Inferior parietal cortex (tissue), 1 donor: ENCODE results near the gene SELENOS.
A peak's percentile ranks its signal among the peaks of the same experiment; 100 is the strongest.
"Not testable (repeated sequence)": the region's sequence is repeated elsewhere in the genome, so short reads cannot be mapped to it uniquely, and the experiment has no call there.

Experiments
- DNase-seq: peaks from one replicate; pipeline ENCODE4 v3.0.0-alpha.2; 2016; ENCODE audit errors: extremely low spot score

SELENOS gene

DNA sequence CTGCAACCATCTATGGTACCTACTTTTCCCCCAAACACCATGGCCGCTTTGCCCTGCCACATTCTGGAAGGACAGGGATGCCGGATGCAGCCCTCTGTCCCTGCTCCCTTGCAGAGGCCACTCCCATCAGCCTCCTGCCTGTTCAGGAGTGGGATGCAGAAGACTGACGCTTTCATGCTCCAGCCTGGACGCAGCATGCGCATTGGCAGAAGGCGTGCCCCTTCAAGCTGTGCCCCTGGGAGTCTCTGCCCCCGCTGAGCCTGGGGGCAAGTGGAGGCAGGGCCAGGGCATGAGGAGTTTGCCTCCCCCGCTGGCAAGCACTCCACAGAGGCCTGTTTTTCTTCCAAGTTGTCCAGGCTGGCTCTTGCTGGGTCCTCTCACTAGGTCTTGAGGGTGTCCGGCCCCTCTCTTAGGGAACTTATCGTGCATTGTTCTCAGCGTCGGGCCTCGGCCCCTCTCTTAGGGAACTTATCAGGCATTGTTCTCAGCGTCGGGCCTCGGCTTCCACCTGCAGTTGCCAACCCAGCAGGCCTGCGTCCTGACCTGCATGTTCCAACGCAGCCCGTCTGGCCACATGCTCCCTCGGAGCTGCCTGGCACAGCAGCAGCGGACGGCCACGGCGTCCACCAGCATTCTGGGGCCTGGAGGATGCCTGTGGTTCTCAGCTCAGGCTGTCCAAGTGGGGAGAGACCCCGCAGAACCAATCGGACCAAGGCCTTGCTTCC lies 32.3 kb upstream of the SELENOS start:
- DNase-seq = no peak

DNA sequence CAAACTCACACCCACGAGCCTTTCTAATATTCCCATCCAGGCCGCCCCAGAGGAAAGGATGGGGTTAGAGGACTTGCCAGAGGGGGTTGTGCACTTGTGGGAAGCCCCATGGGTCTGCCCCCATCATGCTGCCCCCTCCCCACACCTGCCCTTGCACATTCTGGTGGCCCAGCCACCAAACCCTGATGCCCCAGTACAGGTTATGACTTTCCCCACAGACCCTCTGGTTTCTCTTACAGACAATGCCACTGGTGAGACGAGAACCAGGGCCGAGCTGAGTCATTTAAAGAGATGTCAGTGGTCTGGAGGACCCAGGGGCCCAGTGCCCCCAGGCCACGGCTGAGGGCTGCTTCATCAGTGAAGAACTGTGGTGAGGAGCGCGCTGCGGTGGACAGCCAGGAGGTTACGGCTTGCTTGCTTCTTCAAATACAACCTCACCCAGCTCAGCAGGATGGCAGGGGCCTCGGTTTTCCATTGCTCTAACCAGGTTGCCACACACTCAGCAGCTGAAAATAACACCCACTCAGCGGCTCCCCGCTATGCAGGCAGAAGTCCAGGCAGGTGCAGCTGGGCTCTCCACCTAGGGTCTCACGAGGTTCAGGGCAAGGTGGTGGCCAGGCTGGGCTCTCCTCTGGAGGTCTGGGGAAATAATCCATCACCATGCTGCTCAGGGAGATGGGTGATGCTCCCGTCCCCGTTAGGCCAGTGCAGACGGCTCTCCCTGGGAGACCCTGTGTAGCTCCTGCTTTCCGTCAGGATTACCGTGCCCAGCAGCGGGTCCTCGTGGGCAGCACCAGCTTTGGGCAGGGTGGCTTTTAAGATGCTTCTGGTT lies 31.5 kb upstream of the SELENOS start:
- DNase-seq = no peak

DNA sequence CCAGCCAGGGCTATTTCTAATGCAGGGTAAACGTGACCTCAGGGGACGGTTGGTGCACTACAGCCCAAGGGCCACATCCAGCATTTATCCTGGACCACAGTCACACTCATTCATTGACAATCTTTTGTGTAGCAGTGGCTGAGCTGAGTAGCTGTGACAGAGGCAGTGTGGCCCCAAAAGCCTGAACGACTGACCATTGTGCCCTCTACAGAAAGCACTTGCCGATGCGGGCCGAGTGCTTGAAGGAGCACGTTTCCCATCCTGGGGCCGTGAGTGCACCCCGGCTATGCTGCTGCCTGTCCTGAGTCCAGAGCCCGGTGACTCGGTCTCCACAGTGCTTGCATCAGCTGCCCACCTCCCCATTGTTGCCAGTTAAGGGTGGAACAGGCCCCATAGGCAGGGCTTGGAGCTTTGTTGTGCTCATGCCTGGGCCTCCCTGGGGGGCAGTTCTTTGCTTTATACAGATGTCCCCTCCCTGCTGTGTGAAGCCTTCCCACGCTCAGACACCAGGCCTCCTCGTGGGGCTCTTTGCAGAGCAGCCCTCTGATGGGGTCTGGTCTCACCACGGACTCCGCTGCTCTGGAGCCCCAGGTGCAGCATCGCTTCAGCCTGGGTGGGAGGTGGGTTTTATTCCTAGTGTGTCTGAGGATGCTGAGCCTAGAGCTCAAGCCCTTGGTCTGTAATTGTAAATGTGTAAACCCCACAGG lies 30.8 kb upstream of the SELENOS start:
- no peak for DNase-seq

DNA sequence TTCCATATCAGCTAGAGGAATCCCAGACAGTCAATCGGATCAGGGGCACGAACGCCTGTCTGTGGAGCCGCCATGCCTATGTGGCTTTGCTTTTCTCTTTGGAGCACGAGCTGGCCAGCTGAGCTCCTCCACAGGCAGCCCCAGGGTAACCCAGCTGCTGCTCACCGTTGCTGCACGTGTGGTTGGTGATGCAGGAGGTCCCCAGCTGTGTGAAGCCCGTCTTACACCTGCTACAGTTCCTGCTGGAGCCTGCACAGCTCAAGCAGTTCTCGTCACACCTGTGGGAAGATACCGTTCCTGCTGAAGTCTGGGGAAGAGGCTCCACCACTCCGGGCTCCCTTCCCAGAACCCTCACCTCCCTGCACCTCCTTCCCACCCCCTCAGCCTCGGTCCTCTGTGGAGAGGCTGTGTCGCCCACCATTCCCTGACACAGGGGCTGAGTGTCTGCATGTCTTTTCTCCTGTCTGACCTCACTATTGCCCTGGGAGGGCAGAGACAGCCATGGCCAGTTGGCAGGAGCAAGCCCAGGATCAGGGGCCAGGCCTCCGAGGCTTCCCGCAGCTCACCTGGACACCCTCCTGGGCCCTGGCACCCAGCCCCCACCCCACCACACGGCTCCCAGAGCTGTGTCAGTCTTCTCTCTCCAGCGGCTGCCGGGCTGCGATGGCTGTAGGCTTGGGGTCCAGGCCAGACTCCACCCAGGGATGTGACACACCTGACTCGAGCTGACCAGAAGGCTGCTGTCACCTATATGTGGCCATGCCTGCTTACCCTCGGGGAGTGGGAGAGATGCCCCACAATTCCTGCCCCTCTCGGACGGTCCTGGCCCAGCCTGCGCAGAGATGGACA lies 30.0 kb upstream of the SELENOS start:
- no peak for DNase-seq

DNA sequence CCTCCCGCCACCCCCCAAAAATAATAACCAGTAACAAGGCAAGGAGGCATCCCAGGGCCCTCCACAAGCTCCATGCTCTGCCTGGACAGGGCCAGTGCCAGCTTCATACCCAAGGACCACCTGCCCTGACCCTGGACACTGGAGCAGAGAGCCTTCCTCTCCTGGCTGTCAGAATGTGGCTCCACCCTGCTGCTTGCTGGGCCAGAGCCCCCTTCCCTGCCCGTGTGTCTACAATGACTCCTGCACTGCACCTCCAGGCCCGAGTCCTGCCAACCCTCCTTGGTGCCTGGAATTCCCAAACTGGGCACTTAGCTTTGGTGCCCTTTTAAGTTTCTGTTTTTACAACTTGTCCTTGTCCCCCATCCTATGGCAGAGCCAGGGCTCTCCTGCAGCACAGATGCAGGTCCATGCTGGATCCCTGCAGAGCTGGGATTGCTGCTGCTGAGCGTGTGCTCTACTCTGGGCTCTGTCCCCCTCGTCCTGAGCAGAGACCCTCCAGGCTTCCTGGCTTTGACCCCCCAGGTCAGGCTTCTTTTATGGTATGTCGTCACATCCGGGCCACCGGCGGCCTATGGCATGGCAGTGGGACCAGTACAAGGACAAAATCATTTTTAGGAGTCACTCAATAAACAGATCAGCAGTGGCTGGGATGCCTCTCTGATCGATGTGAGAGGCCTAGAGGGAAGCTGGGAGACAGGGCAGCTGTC lies 29.2 kb upstream of the SELENOS start:
- no peak for DNase-seq

DNA sequence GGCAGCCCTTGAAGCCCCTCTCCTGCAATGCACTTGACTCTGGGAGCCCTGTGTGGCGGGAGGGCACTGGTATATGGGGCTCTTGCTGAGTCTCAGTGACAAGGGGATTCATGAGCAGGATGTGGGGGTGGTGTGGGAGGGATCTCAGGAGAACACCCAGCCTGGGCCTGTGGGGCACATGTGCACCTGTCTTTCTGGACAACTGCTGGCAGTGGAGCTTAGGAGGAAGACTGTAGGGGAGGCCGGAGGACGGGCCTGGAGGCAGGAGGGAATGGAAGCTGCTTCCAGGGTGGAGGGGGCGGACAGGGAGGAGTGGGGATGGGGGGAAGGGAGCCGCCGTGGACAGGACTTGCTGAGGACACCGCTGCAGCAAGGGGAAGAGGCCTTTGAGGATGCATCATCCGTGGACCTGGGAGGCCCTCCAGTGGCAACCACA lies 28.6 kb upstream of the SELENOS start:
- DNase-seq = no peak

DNA sequence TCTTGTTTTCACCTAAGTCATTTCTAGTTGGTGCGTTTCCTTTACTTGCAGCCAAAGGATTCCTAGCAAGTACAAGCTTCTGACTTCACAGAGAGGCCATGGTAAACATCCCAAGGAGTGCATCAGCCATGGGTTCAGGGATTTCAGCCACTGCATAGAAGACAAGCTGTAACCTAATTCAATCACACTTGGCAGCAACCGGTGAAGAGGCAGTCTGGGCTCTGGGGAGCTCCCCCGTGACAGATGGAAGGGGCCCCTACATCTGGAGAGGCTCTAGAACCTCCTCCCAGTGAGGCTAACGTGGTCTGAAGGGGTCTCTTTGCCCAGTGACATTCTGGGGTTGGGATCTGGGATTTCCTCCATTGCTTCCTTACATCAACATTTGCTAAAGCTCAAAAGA lies 26.1 kb upstream of the SELENOS start:
- no peak for DNase-seq

DNA sequence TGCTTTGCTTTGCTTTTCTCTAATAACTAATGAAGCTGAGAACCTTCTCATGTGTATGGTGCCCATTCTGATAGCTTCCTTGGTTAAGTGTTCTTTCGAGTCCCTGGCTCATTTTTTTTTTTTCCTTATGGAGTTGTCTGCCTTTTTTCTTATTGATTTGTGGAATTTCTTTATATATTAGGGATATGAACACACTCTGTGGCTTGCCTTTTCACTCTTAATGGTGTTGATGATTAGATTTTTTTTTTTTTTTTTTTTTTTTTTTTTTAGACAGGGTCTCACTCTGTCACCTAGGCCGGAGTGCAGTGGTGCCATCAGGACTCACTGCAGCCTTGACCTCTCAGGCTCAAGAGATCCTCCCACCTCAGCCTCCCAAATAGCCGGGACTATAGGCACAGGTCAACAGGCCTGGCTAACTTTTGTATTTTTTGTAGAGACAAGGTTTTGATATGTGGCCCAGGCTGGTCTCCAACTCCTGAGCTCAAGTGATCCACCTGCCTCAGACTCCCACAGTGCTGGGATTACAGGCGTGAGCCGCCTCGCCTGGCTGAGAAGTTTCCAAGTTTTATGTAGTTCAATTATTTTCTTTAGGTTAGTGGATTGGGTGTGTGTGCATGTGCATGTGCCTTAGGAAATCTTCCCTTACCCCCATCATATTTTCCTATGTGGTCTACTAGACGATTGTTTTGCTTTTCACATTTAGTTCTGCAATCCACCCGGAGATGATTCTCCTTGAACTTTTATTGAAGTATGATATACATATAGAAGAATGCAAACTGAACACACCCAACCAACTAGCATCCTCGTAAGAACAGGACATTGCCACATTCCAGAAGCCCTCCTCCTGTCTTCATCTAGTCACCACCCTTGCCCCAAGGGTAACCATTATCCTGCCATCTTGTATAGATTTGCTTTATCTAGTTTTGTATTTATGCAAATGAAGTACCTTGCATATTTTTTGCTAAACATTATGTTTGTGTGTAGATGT lies 19.4 kb upstream of the SELENOS start:
- DNase-seq = peak; percentile 10

DNA sequence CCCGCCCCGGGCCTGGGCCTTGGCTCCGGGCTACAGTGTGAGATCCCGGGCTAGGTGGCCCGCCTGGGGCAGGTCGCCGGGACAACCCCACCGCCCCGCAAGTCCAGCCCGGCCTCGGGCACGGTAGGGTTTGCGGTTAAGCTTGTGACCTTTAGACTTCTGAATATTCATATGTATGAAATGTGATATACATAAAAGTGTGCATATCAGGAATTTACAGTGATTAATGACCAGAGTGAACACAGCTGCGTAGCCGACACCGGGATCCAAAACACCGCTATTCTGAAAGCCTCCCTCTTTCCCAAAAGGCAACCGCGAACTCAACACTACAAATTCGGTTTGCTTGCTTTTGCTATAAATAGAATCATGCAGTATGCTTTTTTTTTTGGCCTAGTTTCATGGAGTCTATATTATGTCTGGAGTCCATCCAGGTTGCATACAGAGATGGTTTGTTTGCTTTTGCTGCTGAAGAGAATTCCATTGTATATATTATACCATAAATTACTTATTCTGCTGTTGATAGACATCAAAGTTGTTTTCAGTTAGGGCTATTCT lies 18.4 kb upstream of the SELENOS start:
- DNase-seq = peak; percentile 13

DNA sequence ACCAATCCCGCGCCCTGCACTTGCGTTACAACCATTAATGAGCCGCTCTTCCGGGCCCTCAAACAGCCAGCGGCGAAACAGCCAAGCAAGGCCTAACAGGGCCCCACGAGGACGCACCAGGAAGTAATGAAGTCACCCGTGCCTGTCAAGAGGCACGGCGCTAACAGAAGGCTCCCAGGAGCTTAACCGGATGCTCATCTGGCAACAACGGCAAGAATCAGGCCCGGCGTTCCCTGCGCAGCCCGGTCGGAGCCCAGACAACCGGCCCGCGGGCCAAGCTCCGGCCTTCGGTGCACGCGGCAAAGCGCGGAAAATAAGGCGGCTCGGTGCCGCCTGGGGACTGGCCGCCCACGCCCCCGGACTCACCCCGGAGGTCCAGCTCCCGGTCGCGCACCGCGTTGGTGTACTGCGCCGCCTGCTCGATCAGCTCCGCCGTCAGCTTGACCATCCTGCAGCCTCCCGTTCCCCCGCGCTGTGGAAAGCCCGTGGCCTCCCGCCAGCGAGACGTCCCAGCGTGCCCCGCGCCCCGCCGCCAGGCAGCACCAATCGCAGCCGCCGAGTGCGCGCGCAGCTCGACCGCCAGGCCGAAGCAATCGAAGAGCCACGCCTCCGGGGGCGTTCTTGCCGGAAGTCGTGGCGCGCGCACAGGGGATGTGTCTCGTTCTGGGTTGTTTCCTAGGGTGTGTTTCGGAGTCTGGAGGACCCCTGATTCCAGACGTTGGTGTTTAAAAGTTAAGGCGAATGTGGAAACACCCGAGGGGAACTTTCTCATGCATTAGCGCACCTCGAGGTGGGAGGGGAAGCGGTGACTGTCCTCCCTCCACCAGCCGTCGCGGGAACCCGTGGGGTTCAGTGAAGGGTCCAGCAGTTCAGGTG lies 17.7 kb upstream of the SELENOS start, which contains the start of gene SNRPA1:
SNRPA1 (minus strand) TSS at position 518 of the 876 bp plus-strand sequence; CDS start at position 448, 70 bp downstream.
- DNase-seq = peak; percentile 93

DNA sequence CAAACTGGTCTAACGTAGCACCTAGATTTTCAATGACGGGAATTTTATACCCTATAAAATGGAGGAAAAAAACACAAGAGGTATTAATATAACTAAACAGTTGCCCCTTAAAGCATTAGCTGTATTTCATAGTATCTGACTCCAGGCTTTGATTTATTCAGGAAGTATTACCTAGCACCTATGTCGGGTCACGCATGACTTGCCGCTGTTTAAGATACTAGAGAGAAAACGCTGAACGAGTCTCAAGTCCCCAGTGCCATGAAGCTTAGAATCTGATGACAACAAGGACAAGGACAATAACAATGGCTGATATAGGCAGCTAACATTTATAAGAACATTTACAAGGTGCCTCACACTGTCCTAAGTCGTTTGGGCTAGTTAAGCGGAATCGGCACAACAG lies 15.8 kb upstream of the SELENOS start:
- no peak for DNase-seq

DNA sequence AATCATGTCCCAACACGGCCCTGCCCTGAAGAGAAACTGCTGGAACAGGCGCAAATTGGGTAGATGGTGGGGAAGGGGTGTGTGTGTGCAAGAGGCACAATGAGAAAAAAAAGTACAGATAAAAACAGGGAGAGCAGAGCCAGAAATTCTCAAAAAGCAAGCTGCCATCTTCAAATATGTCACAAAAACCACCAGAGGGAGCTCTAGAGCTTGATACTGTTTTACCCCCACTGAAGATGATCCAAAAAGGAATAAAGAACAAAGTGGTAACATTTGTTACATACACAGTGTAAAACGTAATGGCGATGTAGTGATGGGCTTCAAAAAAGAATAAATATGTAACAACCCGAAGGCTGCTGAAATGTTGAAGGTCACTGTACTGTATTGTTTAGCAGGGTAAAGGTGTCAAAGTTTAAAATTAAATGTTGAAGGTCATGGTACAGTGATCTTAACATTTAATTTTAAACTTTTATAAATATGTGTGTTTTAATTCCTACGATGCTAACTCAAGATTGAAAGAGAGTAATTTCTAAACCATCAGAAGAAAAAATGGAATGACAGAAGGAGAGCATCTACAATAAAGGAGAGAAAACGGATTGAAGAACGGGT lies 11.7 kb upstream of the SELENOS start:
- peak; percentile 71 for DNase-seq

DNA sequence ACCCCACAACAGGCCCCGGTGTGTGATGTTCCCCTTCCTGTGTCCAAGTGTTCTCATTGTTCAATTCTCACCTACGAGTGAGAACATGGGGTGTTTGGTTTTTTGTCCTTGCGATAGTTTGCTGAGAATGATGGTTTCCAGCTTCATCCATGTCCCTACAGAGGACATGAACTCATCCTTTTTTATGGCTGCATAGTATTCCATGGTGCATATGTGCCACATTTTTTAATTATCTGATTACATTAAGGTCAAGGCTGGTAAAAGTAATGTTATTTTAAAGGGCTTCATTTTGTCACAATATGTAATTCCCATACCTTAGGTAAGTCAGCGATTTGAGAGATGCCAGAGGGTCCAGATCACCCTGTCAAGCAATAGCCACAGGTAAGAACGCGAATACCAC lies 10.1 kb upstream of the SELENOS start:
- not testable (repeated sequence) for DNase-seq

DNA sequence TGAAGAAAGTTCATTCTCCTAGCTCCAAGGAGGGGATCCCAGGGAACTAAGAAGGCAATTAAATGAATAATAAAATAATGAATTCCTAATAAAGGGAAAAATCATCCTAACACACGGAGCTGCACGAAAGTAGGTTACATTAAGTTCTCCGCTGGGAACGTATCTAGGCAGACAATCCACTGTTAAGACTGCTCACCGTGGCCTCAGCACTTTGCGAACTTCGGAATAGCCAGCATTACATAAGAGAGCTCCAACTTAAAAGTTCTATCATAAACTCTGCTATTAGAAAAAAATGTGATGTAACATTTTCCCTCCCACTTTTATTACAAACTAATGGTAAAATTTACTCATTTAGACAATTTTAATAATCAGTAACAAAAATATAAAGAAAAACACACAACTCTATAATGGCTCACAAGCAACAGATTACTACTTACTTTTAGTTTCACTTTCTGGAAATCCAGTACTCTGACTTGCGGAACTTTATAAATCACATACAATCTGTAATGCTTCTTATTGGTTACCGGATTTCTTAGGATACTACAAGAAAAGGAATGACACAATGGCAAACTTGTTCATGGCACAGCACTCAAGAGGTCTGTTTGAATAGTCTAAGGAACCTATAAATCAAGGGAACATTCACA lies 9.3 kb upstream of the SELENOS start:
- no peak for DNase-seq

DNA sequence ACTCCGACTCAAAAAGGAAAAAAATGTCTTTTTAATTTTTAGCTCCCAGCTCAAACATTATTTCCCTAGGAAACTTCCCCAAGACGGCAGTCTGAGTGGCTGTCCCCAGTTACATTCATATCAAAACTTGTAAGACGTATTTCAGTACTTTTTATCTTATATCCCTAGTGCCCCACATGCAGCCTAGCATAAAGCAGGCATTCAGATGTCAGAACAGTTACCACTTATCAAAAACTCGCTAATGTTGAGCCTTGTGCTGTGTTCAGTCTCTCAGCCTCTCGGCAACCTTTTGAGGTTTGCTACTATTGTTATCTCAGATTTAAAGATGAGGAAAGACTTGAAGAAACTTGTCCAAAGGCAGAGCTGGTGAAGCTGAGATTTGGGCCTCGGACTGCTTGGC lies 6.6 kb upstream of the SELENOS start:
- no peak for DNase-seq

DNA sequence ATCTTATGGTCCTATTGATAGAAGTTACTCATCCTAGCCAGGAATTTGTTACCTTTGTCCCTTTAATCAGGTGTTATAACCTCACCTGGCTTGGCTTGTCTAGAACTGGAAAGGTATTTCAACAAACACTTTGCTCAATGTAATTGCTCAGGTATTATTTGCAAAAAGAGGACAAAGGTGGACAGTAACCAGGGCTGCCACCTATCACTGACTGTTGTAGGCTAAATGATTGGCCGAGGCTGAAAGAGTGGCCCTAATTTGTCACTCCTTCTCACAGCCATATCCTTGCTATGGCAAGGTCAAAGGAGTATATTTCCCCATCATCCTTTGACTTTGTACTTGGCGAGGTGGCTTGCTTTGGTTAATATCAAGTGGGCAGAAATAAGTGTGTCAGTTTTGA lies 2.7 kb upstream of the SELENOS start:
- DNase-seq = no peak

DNA sequence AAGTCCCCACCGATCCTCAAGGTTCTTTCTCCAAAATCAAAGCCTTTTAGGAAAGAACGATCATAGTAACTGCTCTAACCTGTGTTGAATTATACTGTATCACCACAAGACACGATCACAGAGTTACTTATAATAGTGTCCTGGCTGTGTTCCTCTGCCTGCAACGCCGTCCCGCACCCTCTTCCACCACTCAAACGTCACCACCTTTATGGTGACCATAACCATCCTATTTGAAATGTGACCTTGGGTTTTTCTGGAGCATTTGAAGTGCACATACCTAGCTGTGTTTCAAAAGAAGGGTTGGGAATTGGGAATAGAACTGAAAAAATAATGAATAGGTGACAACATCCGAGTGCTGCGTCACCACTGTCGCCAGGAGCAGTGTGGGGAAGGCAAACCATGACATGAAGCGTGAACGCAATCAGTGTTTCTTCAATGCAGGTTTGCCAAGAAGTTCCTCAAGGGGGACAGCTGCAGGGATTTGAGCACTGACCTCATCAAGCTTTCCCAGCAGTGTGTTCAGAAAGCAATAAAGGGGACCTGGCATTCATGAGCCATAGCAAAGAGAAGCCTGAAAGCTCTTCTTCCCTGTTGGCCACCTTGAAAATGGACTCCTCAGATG lies 769 bp upstream of the SELENOS start:
- no peak for DNase-seq
